CD4-positive, alpha-beta T cell treated with Interleukin-15 for 4 hours (primary cell): ENCODE data around the gene GNG4.
A peak's percentile ranks its signal among the peaks of the same experiment; 100 is the strongest.

Source experiments
- DNase-seq: peaks from one replicate; pipeline ENCODE4 v3.0.0-alpha.2; 2020; ENCODE audit warnings: low spot score

Gene GNG4

DNA sequence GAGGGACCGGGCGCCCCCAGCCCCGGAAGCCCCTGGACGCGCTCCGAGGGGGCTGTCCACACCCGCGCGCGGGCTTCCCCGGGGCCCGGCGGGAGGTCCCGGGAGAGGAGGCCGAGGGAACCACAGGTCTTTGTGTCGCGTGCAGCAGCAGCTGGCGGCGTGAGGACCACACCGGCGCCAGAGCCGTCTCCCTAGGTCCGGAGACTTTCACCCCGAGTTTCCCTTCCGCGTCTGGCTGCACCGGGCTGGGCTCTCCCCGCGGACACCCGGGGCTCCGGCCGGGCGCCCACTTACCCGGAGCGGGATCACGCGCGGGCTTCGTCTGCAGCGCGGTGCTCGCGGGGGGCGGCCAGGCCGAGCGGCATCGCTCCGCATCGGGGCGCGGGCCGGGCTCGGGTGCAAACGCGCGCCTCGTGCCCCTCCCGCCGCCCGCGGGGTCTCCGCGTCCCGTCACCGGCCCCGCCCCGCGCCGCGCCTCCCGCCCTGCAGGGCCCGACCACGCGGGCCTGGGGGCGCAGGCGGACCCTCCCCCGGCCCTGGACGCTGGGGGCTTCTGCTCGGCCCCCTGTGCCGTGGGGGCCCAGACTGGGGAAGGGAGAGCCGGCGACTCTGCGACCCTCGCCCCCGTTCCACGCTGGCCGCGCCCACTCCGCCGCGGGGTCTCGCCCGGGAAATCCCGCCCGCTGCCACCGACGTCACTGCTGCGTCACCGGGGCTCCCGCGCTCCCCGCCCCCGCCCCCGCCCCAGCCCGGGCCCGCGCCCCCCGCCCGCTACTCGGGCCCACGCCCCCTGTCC is at the start of gene GNG4:
TSS of gene GNG4 (minus strand) at position 417 of the 796 bp plus-strand sequence. CDS start 65,946 bp downstream, outside the sequence.
- DNase-seq = no peak

DNA sequence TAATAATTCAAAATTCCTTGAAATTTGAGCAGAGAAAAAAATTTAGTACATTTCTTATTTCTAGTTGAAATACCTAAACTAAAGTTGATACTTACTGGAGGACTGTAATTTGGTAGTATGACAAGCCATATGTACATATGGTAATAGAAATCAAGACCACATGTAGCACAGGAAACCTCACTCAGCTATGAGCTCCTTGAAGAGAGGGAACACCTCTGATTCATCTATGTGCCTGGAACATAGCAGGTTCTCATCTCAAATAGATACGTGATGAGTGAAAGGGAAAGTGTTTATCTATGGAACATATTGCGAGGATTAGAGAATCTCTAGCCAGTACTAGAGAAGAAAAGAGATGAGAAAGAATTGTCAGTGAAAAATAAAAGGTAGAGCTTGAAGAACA is 47.9 kb upstream of the GNG4 start:
- peak; percentile 5 for DNase-seq

DNA sequence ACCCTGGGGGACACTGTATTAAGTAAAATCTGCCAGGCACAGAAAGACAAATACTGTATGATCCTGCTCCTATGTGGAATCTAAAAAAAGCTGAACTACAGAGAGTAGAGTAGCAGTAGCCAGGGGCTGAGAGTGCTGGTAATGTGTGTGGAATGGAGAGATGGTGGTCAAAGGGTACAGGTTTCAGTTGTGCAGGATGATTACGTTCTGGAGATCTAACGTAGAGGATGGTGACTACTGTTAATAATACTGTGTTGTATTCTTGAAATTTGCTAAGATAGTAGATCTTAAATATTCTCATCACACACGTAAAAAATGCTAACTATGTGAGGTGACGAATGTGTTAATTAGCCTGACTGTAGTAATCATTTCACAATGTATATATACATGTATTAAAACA is 39.8 kb upstream of the GNG4 start:
- DNase-seq = no peak

DNA sequence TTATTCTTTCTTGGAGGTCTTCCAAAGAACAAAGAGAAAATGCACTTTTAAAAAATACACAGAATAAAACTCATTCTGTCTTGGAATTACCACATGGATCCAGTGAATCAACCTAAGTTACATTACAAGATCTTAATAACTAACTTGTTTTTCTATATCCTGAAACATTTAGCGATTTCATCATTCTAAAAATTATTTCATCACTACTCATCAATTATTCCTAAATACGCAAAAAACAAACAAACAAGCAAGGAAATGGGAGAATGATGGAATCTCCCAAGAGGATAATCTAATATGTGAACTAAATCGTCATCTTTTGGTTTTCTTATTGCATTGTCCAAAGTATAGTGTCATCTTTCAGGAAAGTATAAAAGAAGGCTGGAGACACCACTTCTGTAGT is 38.5 kb upstream of the GNG4 start:
- DNase-seq = no peak

DNA sequence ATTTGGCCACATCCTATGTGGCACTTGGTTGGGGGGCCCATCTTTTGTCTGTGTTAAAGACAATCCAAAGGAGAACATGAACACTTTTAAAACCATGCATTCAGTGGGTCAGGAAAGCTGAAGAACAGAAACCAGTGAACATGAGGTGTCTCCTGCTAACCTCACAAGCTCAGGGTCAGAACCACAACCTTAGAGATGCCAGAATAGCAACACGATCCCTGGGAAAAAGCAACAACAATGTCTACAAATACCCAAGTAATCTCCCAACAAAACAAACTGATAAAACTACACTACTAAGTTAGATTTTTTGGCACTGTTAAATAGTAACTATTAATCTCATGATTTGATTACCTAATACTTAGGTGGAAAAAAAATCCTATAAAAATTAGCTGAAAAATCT is 34.1 kb upstream of the GNG4 start:
- DNase-seq = no peak

DNA sequence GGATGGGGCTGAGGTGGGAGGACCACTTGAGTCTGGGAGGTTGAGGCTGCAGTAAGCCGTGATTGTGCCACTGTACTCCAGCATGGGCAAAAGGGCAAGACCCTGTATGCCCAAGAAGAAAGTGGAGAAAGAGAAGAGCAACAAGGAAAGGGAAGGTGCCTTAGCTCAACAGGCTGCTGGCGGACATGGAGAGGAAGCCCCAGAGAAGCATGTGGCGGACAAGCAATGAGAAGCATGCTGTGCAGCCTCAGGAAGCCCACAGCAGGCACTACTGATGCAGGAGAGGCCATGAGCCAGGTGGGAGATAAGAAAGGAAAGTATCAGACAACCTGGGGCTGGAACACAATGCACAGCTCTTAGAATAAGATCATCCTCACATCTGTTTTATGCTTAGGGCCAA is 32.6 kb upstream of the GNG4 start:
- no peak for DNase-seq

GRCh38 chr1:235679644-235680043 is 30.1 kb upstream of the GNG4 start:
- DNase-seq = no peak

- DNase-seq = no peak
Measured at GRCh38 chr1:235679005-235679404, 29.4 kb upstream of the GNG4 start.

DNA sequence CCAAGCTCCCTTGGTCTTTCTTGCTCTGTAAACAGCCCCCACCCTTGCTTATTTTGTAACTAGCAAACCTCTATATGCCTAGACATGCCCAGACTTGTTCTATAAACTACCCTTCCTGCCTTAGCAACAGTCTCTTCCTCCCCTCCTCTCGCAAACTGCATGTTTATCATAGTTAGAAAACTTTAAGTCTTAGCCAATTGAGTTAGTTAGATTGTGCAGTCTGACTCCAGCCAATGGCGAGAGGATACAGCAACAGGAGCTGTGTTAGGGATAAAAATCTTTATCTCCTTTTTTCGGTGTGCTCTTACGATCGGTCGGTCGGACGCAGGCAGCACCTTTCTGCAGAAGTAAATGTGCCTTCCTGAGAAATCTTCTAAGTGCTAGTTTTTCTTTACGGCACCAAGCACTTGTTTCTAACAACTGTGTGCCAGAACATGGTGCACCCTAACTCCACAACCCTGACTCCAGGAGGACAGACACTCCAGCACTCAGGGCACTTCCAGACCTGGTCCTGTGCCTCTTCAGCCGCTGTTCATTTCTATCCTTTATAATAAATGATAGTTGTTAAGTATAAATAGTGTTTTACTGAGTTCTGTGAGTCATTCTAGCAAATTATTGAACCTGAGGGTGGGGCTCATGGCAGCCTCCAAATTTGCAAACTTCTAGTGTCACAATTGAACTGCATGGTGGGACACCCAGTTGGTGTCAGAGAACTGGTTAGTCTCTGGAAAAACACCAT is 25.7 kb upstream of the GNG4 start:
- DNase-seq = no peak

DNA sequence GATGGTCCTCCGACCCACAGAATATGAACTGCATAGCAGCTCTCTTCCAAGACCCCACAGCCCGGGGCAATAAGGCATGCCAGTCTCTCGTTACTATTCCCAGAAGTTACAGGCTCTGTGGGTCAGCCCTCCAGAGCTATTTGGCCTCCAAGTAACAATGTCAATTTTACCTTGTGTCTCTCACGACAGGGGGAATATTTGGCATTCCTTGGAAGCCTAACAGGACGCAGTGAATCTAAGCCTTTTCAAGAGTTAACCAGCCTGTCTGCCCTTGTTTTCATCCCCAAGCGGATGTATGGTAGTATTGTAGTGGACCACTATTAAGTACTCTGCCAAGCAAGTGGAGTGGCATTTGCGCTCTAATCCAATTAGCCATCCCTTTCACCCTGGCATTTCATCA is 24.4 kb upstream of the GNG4 start:
- no peak for DNase-seq

- no peak for DNase-seq
Measured at GRCh38 chr1:235671992-235672391, 22.4 kb upstream of the GNG4 start.

DNA sequence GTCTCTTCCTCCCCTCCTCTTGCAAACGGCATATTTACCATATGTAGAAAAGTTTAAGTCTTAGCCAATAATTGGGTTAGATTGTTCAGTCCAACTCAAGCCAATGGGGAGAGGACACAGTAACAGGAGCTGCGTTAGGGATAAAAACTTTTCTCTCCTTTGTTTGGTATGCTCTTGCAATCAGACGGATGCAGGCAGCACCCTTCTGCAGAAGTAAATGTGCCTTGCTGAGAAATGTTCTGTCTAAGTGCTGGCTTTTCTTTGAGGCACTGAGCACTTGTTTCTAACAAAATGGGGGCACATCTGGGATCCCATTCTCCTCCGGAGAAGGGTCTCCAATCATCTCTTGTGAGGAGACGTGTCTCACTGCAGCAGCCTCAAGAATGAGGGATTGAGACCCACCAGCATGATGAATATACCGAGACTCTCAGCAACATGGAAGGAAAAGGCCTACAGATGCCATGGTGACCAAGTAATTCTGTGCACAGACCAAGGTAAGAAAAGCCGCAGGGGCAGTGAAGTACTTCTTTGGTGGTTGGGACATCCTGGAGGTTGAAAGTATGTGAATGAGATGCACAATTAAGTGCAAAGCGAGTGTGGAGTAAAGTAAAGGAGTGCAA is 20.7 kb upstream of the GNG4 start:
- no peak for DNase-seq

- no peak for DNase-seq
Measured at GRCh38 chr1:235669277-235669676, 19.7 kb upstream of the GNG4 start.

- DNase-seq = no peak
Measured at GRCh38 chr1:235663628-235664027, 14.0 kb upstream of the GNG4 start.

- no peak for DNase-seq
Measured at GRCh38 chr1:235661568-235661967, 12.0 kb upstream of the GNG4 start.

- DNase-seq = no peak
Measured at GRCh38 chr1:235659186-235659771, 9.7 kb upstream of the GNG4 start.

- DNase-seq = no peak
Measured at GRCh38 chr1:235657747-235658526, 8.4 kb upstream of the GNG4 start.

DNA sequence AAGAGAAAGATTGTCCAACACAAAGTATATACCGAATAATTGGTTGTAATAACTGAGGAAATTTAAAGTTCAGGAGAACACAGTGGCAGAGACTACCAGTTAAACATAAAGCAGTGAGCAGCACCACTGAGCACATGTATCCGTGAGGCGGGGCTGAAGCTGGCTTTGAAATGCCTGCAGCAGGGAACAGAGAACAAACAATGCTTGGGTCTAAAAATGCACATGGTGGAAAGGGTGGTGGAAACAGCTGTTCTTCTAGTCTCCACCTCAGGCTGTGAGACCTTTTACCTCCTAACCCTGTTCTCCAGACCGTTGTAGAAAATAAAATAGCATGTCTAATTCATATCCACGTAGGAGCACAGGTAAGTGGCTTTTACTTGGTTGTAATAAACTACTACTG is 7.7 kb upstream of the GNG4 start:
- DNase-seq = no peak

DNA sequence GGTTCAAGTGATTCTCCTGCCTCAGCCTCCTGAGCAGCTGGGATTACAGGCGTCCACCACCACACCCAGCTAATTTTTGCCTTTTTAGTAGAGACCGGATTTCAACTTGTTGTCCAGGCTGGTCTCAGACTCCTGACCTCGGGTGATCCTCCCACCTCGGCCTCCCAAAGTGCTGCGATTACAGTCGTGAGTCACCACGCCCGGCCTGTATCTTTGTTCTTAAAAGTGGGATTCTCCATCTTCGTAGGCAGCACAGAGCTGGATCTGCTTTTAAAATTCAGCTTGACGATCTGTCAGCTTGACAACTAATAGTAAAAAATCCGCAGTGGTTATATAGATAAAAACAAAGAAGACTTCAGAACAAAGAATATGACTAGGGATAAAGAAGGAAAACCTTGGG is 2.8 kb upstream of the GNG4 start:
- DNase-seq = no peak

DNA sequence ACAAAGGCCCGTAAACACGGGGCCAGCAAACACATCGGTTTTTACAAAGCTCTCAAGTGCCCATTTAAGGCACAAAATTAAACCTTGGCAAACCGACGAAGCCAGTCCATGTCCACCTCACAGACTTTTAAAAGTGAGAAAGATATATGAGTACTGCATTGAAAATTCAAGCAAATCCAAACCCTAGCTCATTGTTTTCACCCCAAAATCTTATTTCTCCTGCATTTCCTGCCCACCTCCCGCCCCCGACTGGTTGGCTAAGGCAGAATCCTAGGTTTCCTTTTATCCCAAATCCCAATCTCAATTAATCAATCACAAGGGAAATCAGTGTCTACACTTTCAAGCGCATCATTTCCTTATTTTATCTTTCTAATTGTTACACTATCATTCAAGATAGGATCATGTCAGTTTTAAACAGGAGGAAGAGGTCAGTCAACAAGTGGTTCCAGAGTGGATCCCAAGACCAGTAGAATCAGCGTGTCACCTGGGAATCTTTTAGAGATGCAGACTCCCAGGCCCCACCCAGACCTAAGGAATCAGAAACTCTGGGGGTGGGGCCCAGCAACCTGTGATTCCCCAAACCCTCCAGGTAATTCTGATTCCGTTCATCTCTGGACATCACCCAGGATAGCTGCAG is 1.7 kb upstream of the GNG4 start:
- no peak for DNase-seq

DNA sequence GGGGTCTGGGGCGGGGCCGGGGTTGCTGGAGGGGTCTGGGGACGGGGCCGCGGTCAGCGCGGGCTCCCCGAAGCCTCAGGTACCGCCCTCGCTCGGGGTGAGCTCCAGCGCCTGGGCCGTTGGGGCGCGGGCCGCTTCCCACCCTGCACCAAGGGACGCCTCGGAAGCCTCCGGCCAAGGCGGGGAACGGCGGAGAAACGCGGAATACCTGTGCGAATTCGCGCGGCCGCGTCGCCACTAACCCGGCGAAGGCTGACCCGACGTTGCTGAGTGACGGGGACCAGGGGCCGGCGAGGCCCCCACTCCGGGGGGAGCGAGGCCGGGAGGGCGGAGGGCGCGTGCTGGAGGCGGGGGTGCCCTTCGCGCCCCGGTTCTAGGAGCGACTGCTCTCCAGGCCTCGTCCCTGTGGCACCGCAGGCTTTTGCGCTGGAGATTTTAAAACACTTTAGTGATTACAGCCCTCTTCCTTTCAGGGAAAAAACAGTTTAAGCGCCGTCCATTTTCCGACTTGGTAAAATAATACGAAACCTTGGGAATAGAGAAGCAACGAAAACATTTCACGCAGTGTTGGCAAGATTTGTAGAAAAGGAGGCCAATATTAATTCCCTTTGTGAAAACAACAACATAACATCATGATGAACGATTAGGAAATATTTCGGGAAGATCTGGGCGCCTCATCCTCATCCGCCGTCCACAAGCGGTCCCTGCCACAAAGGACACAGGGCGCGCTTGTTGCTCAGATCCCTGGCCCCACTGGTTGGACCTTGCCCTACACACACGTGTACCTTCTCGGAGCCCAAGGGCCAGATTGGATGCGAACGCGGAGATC is 971 bp upstream of the GNG4 start:
- no peak for DNase-seq
